SK-N-SH (cell line): ENCODE measurements around the gene CDKL2.

Experiments
- CTCF ChIP-seq: fragments of 200-600 bp; sonication (generic); IDR thresholded peaks from 2 replicates; pipeline ENCODE4 v1.6.1; 2017; ENCODE audit warnings: antibody characterized with exemption, mild to moderate bottlenecking, moderate library complexity
- FOXM1 ChIP-seq: IDR thresholded peaks from 2 replicates; pipeline ENCODE4 v1.4.0; 2012; ENCODE audit warnings: low read depth, mild to moderate bottlenecking
- REST ChIP-seq: IDR thresholded peaks from 2 replicates; pipeline ENCODE4 v1.6.1; 2012; ENCODE audit warnings: mild to moderate bottlenecking, low read depth, low read length, moderate library complexity

GRCh38 chr4:75637176-75637575 lies 6.8 kb upstream of the CDKL2 start:
- no peak for TF ChIP-seq CTCF
- no peak for TF ChIP-seq REST
- no peak for TF ChIP-seq FOXM1
